HG03342 (cell line): ENCODE data around the gene CCR6.
"Not testable (repeated sequence)": the region's sequence is repeated elsewhere in the genome, so short reads cannot be mapped to it uniquely, and the experiment has no call there.

Experiments
- ATAC-seq: cut with Tn5 transposase; IDR thresholded peaks from one replicate; pipeline ENCODE4 v1.9.1; 2021; ENCODE audit warnings: mild to moderate bottlenecking, moderate library complexity; ENCODE audit not compliant: unreplicated experiment

The CCR6 gene

GRCh38 chr6:167122827-167123657 lies at the start of gene CCR6:
CCR6 (plus strand) TSS chr6:167123096; CDS start chr6:167136135, 13,039 bp downstream.
- ATAC-seq: no peak

DNA sequence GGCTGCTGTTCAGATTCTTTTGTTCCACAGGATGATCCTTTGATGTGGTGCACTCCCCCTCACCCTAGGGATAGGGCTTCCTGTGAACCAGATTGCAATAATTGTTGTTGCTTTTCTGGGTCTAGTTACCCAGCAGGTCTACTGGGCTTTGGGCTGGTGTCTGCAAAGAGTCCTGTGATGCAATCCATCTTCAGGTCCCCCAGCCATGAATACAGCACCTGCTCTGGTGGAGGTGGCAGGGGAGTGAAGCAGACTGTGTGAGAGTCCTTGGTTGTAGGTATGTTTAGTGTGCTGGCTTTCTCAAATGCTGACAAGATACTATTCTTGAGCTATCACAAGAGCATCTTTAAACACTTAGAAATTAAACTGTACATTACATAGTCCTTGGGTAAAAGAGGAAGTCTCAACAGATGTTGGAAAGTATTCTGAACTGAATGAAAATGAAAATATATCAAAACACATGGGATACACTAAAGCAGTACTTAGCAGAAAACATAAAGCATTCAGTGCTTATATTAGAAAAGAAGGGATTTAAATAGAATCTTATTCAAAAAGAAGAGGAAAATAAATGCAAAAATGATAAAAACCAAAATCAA lies 49.1 kb upstream of the CCR6 start:
- no peak for ATAC-seq

DNA sequence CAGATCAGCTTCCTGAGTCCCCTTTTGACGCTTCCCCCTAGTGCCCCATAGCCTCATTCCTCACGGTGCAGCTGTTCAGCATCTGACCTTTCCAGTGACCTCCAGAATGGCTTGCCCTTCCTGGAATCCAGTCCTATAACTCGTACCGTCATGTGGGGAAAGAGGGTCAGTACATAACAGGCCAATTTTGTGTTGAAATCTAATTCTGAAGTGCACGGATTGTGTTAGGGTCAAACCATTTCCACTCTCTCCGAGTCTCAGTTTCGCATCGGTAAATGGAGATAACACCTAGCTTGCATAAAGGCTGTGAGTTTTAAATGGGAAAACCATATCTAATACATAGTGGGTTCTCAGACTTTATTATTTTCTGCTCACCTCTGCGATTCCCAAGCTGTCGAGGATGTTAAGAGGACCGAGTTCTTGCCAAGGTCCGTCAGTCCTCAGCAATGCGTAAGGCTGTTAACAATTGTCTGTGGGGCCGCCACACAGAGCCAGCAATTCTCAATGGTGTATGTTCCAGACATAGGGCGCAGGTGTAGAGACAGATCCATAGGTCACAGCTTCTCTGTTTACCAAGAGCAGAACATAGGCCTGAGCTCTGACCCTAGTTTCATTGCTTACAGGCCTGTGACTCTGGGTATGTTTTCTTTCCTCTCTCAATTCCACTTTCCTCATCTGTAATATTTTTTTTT lies 45.5 kb upstream of the CCR6 start:
- ATAC-seq: no peak

GRCh38 chr6:167078745-167079144 lies 44.2 kb upstream of the CCR6 start:
- ATAC-seq: no peak

DNA sequence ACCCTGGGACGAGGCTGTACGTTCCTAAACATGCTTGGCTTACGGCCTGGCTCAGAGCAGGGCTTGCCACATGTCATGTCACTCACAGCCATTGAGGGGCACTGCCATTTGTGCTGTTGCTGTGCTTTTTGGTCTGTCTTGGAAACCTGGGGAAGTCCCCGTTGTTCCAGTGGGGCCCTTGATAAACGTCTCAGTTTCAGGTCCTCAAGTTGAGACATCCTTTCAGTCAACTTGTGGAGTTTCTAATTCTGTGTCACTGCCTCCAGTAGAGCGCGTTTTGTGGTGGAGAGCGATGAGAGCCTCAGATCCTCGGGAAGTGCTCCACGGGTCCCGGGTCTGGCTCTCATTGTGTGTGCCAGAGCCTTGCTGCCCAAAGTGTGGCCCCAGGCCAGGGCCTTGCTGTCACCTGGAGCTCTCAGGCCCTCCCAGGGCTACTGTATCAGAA lies 43.0 kb upstream of the CCR6 start:
- peak; percentile 99 for ATAC-seq

DNA sequence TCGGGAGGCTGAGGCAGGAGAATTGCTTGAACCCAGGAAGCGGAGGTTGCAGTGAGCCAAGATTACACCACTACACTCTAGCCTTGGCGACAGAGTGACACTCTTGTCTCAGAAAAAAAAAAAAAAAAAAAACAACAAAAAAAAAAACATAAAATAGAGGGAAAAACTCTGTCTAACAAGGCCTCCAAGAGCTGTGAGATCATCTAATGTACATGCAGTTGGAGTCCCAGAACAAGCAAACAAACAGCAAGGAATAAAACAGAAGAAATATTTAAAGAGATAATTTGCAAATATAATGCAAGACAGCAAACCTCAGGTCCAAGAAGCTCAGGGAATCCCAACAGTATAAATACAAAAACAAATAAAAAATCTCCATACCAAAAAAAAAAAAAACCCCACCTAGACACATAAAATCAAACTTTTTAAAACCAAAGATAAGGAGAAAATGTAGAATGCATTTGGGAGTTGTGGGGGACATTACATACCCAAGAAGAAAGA lies 35.0 kb upstream of the CCR6 start:
- no peak for ATAC-seq

DNA sequence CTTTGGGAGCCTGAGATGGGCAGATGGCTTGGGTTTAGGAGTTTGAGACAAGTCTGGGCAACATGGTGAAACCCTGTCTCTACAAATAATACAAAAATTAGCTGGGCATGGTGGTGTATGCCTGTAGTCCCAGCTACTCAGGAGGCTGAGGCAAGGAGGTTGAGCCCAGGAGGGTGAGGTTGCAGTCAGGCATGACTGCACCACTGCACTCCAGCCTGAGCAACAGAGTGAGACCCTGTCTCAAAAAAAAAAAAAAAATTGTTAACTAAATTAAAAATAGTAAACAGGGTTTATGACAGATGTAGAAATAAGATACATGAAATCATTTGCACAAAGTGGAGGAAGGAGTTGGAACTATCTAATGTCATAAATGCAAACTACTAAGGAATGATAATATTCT lies 34.2 kb upstream of the CCR6 start:
- not testable (repeated sequence) for ATAC-seq

GRCh38 chr6:167089243-167090142 lies 33.4 kb upstream of the CCR6 start:
- ATAC-seq: no peak

DNA sequence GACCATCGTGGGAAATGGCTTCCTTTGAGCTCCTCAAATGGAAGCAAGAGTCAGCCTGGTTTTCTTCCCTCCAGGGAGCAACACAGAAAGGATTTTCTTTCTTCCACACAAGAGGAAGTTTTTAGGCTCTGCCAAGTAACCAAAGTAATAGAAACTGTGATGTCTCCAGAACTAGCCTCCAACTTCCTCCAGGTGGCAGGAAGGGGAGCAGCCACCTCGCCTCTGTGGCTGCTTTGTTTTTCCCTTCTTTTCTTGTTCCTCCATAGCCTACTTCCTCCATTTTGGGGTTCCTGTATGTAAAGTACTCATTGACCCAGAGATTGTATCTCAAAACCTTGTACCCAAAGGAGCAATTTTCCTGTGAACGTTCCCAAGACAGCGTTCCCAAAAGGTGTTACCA lies 32.7 kb upstream of the CCR6 start:
- no peak for ATAC-seq

GRCh38 chr6:167091026-167091804 lies 31.7 kb upstream of the CCR6 start:
- ATAC-seq: no peak

DNA sequence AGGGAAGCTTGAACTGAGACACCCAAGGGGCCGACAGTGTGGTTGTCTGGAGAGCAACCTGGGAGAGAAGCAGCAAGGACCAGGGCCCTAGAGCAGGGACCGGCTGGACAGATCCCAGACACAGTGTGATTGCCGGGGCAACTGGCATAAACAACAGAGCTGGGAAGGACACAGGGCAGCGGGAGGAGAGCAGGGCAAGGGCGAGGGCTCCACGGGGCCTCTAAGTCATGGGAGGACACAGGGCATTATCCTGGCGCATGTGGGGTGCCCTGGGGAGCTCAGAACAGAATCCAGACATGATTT lies 31.1 kb upstream of the CCR6 start:
- no peak for ATAC-seq

- no peak for ATAC-seq
Measured at GRCh38 chr6:167092672-167093339, 30.1 kb upstream of the CCR6 start.

DNA sequence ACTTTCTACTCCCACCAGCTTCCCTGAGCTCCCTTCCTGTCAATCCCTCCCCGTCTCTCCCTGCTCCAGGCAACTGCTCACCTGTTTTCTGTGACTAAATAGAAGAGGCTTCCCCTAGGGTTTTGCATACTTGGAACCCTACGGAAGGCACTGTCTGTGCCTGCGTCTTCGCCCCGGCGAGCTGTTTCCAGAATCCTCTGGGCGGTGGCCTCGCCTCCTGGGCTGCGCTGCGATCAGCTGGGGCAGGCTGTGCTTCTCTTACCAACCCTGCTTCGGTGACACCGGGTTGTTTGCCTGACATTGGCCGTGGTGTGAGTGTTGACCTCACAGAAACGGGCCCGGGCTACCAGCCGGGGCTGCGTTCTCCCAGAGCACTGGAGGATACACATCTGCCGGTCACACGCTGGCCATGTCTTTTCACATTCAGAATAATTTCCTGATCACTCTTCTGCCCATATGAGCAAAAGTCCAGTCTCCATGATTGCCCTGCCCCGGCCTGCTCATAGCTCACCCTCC lies 29.4 kb upstream of the CCR6 start:
- ATAC-seq: no peak

- ATAC-seq: peak; percentile 33
Measured at GRCh38 chr6:167093922-167094432, 28.9 kb upstream of the CCR6 start.

DNA sequence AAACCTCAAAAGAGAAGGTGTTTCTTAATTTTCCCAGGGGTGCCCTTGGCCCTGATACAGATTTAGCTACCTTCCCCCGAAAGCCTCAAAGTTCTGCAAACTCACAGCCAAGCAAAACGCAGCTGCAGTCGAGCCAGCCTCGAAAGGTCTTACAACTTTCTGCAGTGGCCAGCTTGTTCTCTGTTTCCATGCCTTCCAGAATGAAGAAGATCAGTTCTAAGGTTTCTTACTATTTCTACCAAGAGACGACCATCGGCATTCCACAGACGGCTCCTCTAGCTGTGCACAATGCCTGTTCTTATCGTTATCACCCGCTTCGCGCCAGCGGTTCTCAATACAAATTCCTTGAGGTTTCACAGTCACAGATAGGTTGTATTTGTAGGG lies 28.5 kb upstream of the CCR6 start:
- ATAC-seq: peak; percentile 14

GRCh38 chr6:167094820-167095637 lies 27.9 kb upstream of the CCR6 start:
- ATAC-seq: peak; percentile 48

- ATAC-seq: no peak
Measured at GRCh38 chr6:167095888-167096287, 27.0 kb upstream of the CCR6 start.

GRCh38 chr6:167096991-167097390 lies 25.9 kb upstream of the CCR6 start:
- ATAC-seq: no peak
